GM04503 (cell line): ENCODE data around the gene GNB1.
A peak's percentile ranks its signal among the peaks of the same experiment; 100 is the strongest.
"Not testable (repeated sequence)": the region's sequence is repeated elsewhere in the genome, so short reads cannot be mapped to it uniquely, and the experiment has no call there.

ENCODE experiments used
- DNase-seq: peaks from one replicate; pipeline ENCODE4 v3.0.0-alpha.2; 2012; ENCODE audit warnings: low read depth

Gene GNB1

DNA sequence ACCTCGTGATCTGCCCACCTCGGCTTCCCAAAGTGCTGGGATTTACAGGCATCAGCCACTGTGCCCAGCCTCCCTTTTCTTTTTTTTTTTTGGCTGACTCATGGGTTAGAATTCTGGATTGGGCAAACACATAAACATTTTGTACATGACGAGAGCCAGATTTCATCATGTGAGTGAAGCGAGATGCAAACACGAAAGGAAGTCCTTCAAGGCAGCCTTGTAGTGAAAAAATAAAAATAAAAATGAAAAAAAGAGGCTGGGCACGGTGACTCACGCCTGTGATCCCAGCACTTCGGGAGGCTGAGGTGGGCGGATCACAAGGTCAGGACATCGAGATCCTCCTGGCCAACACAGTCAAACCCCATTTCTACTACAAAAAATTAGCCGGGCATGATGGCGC is 149.9 kb downstream of the GNB1 start:
- DNase-seq, result peak; percentile 98

DNA sequence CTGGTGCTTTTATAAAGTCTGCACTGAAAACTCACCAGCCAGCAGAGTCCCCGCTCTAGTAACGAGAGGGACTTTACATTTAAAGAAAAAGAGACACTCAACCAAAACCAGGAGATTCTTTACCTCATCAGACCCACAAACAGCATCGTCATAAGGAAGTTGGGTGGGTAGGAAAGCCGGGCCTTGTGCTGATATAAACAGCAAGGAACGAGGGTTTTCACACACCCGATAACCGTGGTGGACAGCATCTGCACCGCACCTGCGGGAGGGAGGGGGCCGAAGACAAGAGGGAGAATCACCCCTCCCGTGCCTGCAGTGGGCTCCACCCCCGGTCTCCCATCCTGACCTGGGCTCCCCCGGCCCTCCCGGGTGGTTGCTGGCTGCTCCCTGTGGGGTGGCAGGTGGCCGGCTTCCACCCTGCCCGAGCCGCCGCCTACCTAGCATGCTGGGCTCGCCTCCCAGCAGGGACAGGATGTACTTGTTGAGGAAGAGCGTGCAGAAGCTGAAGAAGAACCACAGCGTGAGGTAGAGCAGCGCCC is 152.0 kb downstream of the GNB1 start:
- not testable (repeated sequence) for DNase-seq

DNA sequence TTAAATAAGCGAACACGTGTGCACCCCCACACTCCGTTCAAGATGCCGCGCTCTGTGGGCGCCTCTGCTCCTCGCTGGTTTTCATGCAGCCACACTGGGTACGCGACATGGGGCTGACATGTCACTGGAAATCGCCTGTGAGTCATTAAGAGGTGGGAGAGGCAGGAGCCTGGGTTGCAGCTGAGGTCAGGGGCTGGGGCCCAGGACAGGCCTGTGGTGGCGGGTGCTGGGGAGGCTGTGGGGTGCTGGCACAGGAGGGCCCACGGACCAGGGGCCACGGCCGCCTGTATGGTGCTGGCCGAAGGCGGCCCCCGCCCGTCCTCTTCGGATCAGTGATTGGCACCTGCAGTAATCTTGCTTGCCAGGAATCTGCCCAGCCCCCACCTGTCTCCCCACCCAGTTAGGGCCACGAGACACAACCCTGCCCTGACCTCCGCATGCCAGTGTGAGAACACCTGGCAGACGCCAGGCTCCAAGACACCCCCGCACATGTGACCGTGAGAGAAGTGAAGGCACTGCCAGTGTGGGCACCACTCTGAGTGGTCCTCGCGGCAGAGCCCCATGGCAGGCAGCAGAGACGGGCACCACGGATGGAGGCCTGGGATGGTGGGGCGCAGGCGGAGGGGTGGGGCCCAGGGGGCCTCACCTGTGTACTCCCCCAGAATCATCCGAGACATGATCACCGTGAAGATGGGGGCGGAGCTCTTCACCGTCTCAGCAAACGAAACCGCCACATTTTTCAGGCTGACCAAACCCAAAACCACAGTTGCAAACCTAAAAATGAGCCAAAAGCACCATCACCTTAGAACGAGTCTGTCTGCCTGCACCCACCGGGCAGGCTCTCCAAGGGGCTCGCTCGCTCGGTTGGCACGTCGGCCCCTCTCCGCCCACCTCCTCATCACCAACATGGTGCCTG is 153.0 kb downstream of the GNB1 start:
- not testable (repeated sequence) for DNase-seq
